Prostate gland (tissue), 2 donors: ENCODE results near the gene TMEM232. TPM values are rescaled to one million over a fixed set of nuclear protein-coding genes. Genes with fewer than 3 reads are reported as not detected.

Experiments
- DNase-seq: peaks from one replicate; pipeline ENCODE4 v3.0.0-alpha.2; 2019; ENCODE audit warnings: low spot score
- H3K27ac ChIP-seq, 2 donors: fragments of 200-600 bp; sonication (generic); 2 replicates each; pipeline ENCODE4 v1.5.1; 2017 to 2019
- H3K27me3 ChIP-seq: fragments of 200-600 bp; sonication (generic); replicated peaks from 2 replicates; pipeline ENCODE4 v1.5.1; 2019; ENCODE audit not compliant: insufficient read depth
- H3K36me3 ChIP-seq, 2 donors: fragments of 200-600 bp; sonication (generic); 1 replicate in 1 of 2; 2 replicates in 1 of 2; pipeline versions ENCODE4 v1.5.1 to v1.8.1; 2017 to 2019
- H3K4me1 ChIP-seq: fragments of 200-600 bp; sonication (generic); replicated peaks from 2 replicates; pipeline ENCODE4 v1.5.1; 2019
- H3K4me3 ChIP-seq, 2 donors: fragments of 200-600 bp; sonication (generic); 2 replicates each; pipeline ENCODE4 v1.5.1; 2017 to 2019
- H3K9me3 ChIP-seq: fragments of 200-600 bp; sonication (generic); 2 replicates; pipeline ENCODE4 v1.5.1; 2017
- POLR2A ChIP-seq: fragments of 450-650 bp; IDR thresholded peaks from one replicate; pipeline ENCODE4 v1.6.1; 2016; ENCODE audit warnings: antibody characterized with exemption, mild to moderate bottlenecking
- POLR2AphosphoS5 ChIP-seq: sonication (generic); formaldehyde crosslinking; IDR thresholded peaks from one replicate; pipeline ENCODE4 v1.6.1; 2017; ENCODE audit warnings: antibody characterized with exemption
- WGBS: methylation state at CpG from one replicate; pipeline ENCODE4 v1.1.5; 2018; 5-methylcytosine and 5-hydroxymethylcytosine counted together
- intact Hi-C: fragments of 100-400 bp; cut with DNase I; formaldehyde crosslinking; loops from one replicate; pipeline ENCODE4 v1.14.2; 2022
- total RNA-seq, 2 donors: library from RNA; depleted of rRNA; stranded (reverse); fragments of >200 nt; gene quantifications; one replicate each; pipeline ENCODE4 v1.1.0, GENCODE V29; 2016
- TF ChIP-seq, protein P1 (sequence below), 4 experiments: fragments of 200-600 bp in 2 of 4; fragments of 450-650 bp in 2 of 4; sonication (generic) in 2 of 4; IDR thresholded peaks; 1 replicate in 3 of 4; 2 replicates in 1 of 4; pipeline ENCODE4 v1.5.1; 2016 to 2019; ENCODE audit warnings: antibody characterized with exemption in 4 of 4, mild to moderate bottlenecking in 2 of 4, moderate library complexity in 2 of 4

TMEM232 gene
- total RNA-seq, 2 donors from 2014 or later = 5.1 to 11.3 TPM

DNA sequence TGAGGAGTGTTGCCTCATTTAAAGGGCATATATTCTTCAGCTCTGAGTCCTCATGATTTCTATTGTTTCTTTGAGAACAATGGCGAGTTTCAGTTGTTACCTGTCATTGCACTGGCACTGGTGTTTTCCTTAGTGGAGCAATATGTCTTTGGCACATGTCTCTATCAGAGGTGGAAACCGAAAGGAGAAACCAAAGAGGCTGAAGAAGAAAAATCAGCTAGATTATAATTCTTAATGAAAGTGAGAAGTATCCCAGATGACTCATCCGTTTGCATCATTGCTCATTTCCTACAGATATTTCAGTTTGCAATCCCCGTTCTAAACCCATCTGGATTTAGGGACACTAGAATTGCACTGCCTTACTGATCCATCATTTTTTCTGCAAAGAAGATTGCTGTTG, 324.6 kb downstream of the TMEM232 start:
- H3K4me1 ChIP-seq = no peaks in the 10 kb centered on the region
- no peaks in the 10 kb centered on the region for H3K9me3 ChIP-seq
- TF ChIP-seq, protein P1, sequence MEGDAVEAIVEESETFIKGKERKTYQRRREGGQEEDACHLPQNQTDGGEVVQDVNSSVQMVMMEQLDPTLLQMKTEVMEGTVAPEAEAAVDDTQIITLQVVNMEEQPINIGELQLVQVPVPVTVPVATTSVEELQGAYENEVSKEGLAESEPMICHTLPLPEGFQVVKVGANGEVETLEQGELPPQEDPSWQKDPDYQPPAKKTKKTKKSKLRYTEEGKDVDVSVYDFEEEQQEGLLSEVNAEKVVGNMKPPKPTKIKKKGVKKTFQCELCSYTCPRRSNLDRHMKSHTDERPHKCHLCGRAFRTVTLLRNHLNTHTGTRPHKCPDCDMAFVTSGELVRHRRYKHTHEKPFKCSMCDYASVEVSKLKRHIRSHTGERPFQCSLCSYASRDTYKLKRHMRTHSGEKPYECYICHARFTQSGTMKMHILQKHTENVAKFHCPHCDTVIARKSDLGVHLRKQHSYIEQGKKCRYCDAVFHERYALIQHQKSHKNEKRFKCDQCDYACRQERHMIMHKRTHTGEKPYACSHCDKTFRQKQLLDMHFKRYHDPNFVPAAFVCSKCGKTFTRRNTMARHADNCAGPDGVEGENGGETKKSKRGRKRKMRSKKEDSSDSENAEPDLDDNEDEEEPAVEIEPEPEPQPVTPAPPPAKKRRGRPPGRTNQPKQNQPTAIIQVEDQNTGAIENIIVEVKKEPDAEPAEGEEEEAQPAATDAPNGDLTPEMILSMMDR (IDR thresholded peaks at IDR 0.05) = no peak
- no peak for TF ChIP-seq POLR2AphosphoS5
- TF ChIP-seq POLR2A = no peak
- intact Hi-C loops = no loop called here
- DNase-seq = no peak
- H3K27me3 ChIP-seq = no peaks in the 10 kb centered on the region
- H3K4me3 ChIP-seq = no peak overlapping the region
- 83% methylated on average over 4 of the region's 4 CpGs for WGBS
- H3K27ac ChIP-seq = no peak overlapping the region
- H3K36me3 ChIP-seq = no peaks in the 10 kb centered on the region

DNA sequence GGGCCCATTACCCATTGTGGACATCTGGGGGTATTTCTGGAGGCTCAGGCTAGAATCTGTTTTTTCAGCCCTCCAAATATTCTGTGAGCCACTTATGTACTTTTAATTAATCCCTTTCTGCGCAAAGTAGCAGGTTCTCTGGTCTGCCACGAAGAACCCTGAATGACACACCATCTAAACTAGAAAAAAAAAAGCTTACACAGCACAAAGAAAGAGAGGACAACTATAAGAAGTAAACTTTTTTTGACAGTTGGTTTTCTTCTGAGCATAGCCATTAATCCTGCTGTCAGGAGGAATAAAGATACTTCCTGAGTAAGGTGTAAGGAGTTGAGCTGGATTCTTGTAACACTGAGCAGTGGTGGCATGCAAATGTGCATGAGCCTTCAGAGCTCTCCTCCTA, 327.5 kb downstream of the TMEM232 start:
- Histone ChIP-seq H3K27ac (no peak overlapping the region), H3K4me3 (no peak overlapping the region), H3K36me3 (no peaks in the 10 kb centered on the region), H3K9me3 (no peaks in the 10 kb centered on the region), H3K4me1 (no peaks in the 10 kb centered on the region), H3K27me3 (no peaks in the 10 kb centered on the region)
- intact Hi-C loops = no loop called here
- TF ChIP-seq, protein P1 (IDR thresholded peaks at IDR 0.05) = no peak
- TF ChIP-seq POLR2A (no peak), POLR2AphosphoS5 (no peak)
- WGBS = 87% methylated on average over 2 of the region's 2 CpGs
- DNase-seq = no peak

DNA sequence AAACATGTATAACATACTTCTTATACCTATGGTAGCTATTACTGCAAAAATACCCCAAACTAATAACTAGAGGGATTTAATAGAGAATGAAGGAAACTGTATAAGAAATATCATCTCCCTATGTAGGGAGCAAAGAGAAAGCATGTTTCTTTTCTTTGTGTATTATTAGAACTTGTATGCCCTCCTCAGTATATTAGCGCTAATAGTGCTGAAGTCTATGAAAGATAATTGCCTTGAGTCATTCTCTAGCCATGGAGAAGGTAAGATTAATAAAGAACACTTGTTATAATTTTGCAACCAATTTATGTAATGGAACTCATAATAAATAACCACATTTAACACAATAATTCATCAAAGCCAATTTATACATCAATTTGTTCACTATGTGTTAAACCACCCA, 329.2 kb downstream of the TMEM232 start:
- Histone ChIP-seq H3K4me3 (no peak overlapping the region), H3K4me1 (no peaks in the 10 kb centered on the region), H3K27ac (no peak overlapping the region), H3K9me3 (no peaks in the 10 kb centered on the region), H3K36me3 (no peaks in the 10 kb centered on the region), H3K27me3 (no peaks in the 10 kb centered on the region)
- DNase-seq = no peak
- intact Hi-C loops = no loop called here
- TF ChIP-seq POLR2A = no peak
- 93% methylated on average over 1 of the region's 1 CpG for WGBS

DNA sequence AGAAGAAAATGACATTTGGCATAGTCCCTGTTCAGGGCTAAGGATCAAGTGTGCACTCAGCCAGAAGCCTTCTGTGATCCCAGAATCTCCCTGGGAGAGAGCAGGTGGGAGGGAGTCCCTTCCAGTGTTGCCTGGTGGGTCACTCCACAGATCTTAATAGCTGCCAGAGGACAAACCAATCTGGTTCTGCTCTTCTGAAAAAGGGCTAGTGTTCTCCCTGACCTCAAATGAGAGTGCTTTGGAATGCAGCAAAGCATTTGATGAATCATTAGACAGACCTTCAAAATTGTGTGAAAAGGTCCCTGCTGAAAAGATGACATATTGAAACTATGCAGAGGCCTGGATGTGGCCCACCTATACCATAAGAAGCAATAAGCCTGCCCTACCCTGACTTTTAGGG, 339.7 kb downstream of the TMEM232 start:
- H3K9me3 ChIP-seq = no peaks in the 10 kb centered on the region
- no peaks in the 10 kb centered on the region for H3K4me1 ChIP-seq
- no peaks in the 10 kb centered on the region for H3K36me3 ChIP-seq
- no peak for TF ChIP-seq POLR2AphosphoS5
- TF ChIP-seq POLR2A = no peak
- TF ChIP-seq, protein P1 (IDR thresholded peaks at IDR 0.05) = no peak
- no peak for DNase-seq
- intact Hi-C loops = no loop called here
- H3K27me3 ChIP-seq = no peaks in the 10 kb centered on the region
- H3K4me3 ChIP-seq = no peak overlapping the region
- no peak overlapping the region for H3K27ac ChIP-seq

DNA sequence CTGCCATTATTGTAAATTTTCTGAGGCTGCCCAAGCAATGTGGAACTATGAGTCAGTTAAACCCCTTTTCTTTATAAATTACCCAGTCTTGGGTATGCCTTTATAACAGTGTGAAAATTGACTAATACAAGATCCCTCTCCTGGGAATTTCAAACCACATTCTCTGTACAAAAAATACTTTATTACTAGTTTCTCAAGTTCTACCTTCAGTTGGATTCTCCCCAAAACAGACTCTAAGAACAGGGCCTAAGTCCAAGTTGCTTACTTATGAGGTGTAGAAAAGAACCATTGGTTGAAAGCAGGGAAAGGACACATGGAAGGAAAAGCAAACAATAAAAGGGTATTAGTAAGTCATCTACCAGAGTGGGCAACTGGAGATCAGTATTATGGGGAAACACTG, 343.2 kb downstream of the TMEM232 start:
- H3K36me3 ChIP-seq = no peaks in the 10 kb centered on the region
- no peaks in the 10 kb centered on the region for H3K4me1 ChIP-seq
- no peak for DNase-seq
- no peak for TF ChIP-seq POLR2AphosphoS5
- TF ChIP-seq, protein P1 (IDR thresholded peaks at IDR 0.05) = no peak
- no peak for TF ChIP-seq POLR2A
- intact Hi-C loops = no loop called here
- H3K27me3 ChIP-seq = no peaks in the 10 kb centered on the region
- no peak overlapping the region for H3K4me3 ChIP-seq
- H3K9me3 ChIP-seq = no peaks in the 10 kb centered on the region
- no peak overlapping the region for H3K27ac ChIP-seq
